Suprapubic skin (tissue), 4 donors: Measurements from ENCODE around the gene HDAC7. TPM values are rescaled to one million over a fixed set of nuclear protein-coding genes. Genes with fewer than 3 reads are reported as not detected.

ENCODE experiments used
- DNase-seq, 2 donors: peaks; one replicate each; pipeline ENCODE4 v3.0.0-alpha.2; 2019; ENCODE audit warnings: low spot score in 2 of 2
- H3K27ac ChIP-seq: fragments of 200-600 bp; sonication (generic); one replicate; pipeline ENCODE4 v1.5.1; 2019
- H3K27me3 ChIP-seq: fragments of 200-600 bp; sonication (generic); one replicate; pipeline ENCODE4 v1.5.1; 2019
- H3K36me3 ChIP-seq: fragments of 200-600 bp; sonication (generic); one replicate; pipeline ENCODE4 v1.5.1; 2019
- H3K4me1 ChIP-seq: fragments of 200-600 bp; sonication (generic); one replicate; pipeline ENCODE4 v1.5.1; 2019
- H3K4me3 ChIP-seq: fragments of 200-600 bp; sonication (generic); one replicate; pipeline ENCODE4 v1.5.1; 2019; ENCODE audit warnings: mild to moderate bottlenecking
- H3K9me3 ChIP-seq: fragments of 200-600 bp; sonication (generic); one replicate; pipeline ENCODE4 v1.5.1; 2019
- CTCF ChIP-seq, 2 donors: fragments of 200-600 bp in 1 of 2; fragments of 450-650 bp in 1 of 2; sonication (generic) in 1 of 2; IDR thresholded peaks; one replicate each; pipeline ENCODE4 v1.5.1; 2016 to 2019; ENCODE audit warnings: antibody characterized with exemption in 2 of 2, mild to moderate bottlenecking in 1 of 2, moderate library complexity in 1 of 2
- EP300 ChIP-seq: sonication (generic); formaldehyde crosslinking; IDR thresholded peaks from one replicate; pipeline ENCODE4 v1.6.1; 2017; ENCODE audit warnings: antibody characterized with exemption
- POLR2A ChIP-seq, 2 donors: fragments of 450-650 bp; IDR thresholded peaks; one replicate each; pipeline ENCODE4 v1.6.1; 2017; ENCODE audit warnings: antibody characterized with exemption in 2 of 2, mild to moderate bottlenecking in 2 of 2, moderate library complexity in 2 of 2
- POLR2AphosphoS5 ChIP-seq, 3 donors: sonication (generic); formaldehyde crosslinking; IDR thresholded peaks; one replicate each; pipeline ENCODE4 v1.6.1; 2017; ENCODE audit warnings: antibody characterized with exemption in 3 of 3
- WGBS: methylation state at CpG from one replicate; pipeline ENCODE4 v1.1.5; 2018; 5-methylcytosine and 5-hydroxymethylcytosine counted together
- total RNA-seq, 4 donors: library from RNA; depleted of rRNA; stranded (reverse); fragments of >200 nt; gene quantifications; one replicate each; pipeline ENCODE4 v1.1.0, GENCODE V29; 2016

HDAC7 gene
- total RNA-seq, 4 donors from 2014 or later: 47.9 to 152 (median 76.2) TPM

- H3K4me3 ChIP-seq: no peak overlapping the region
- H3K4me1 ChIP-seq: peaks cover 19% of the 10 kb centered on the region
- no peaks in the 10 kb centered on the region for H3K27me3 ChIP-seq
- TF ChIP-seq CTCF (IDR thresholded peaks at IDR 0.05) (no peak), POLR2A (IDR thresholded peaks at IDR 0.05) (no peak), EP300 (no peak), POLR2AphosphoS5 (IDR thresholded peaks at IDR 0.05) (no peak)
- H3K36me3 ChIP-seq: peaks cover 80% of the 10 kb centered on the region
- H3K27ac ChIP-seq: no peak overlapping the region
- 91% methylated on average over 15 of the region's 22 CpGs for WGBS
- no peaks in the 10 kb centered on the region for H3K9me3 ChIP-seq
- DNase-seq: no peak
These were observed 23.8 kb downstream of the HDAC7 start for GRCh38 chr12:47795814-47796411.

GRCh38 chr12:47795121-47795813, 24.4 kb downstream of the HDAC7 start:
- Histone ChIP-seq H3K27me3 (no peaks in the 10 kb centered on the region), H3K27ac (no peak overlapping the region), H3K36me3 (peaks cover 86% of the 10 kb centered on the region), H3K4me1 (peaks cover 12% of the 10 kb centered on the region), H3K4me3 (no peak overlapping the region), H3K9me3 (no peaks in the 10 kb centered on the region)
- DNase-seq: no peak
- WGBS: 94% methylated on average over 21 of the region's 21 CpGs
- no peak for TF ChIP-seq EP300
- TF ChIP-seq CTCF (IDR thresholded peaks at IDR 0.05): no peak
- no peak for TF ChIP-seq POLR2A (IDR thresholded peaks at IDR 0.05)
- no peak for TF ChIP-seq POLR2AphosphoS5 (IDR thresholded peaks at IDR 0.05)

GRCh38 chr12:47794679-47795078, 25.0 kb downstream of the HDAC7 start:
- TF ChIP-seq EP300: no peak
- no peak for TF ChIP-seq CTCF (IDR thresholded peaks at IDR 0.05)
- no peak for TF ChIP-seq POLR2A (IDR thresholded peaks at IDR 0.05)
- TF ChIP-seq POLR2AphosphoS5 (IDR thresholded peaks at IDR 0.05): no peak
- Histone ChIP-seq H3K9me3 (no peaks in the 10 kb centered on the region), H3K4me1 (peaks cover 6% of the 10 kb centered on the region), H3K4me3 (no peak overlapping the region), H3K27ac (no peak overlapping the region), H3K27me3 (no peaks in the 10 kb centered on the region), H3K36me3 (peaks cover 92% of the 10 kb centered on the region)
- 100% methylated on average over 2 of the region's 9 CpGs for WGBS
- no peak for DNase-seq

- WGBS: 85% methylated on average over 15 of the region's 15 CpGs
- no peaks in the 10 kb centered on the region for H3K27me3 ChIP-seq
- peaks cover 98% of the 10 kb centered on the region for H3K36me3 ChIP-seq
- H3K9me3 ChIP-seq: no peaks in the 10 kb centered on the region
- H3K4me3 ChIP-seq: no peak overlapping the region
- no peak for TF ChIP-seq POLR2A (IDR thresholded peaks at IDR 0.05)
- TF ChIP-seq EP300: no peak
- no peak for TF ChIP-seq CTCF (IDR thresholded peaks at IDR 0.05)
- no peak for TF ChIP-seq POLR2AphosphoS5 (IDR thresholded peaks at IDR 0.05)
- no peak overlapping the region for H3K27ac ChIP-seq
- DNase-seq: no peak
- H3K4me1 ChIP-seq: peaks cover 3% of the 10 kb centered on the region
These were observed 26.6 kb downstream of the HDAC7 start for GRCh38 chr12:47793015-47793681.

GRCh38 chr12:47791874-47792273, 27.8 kb downstream of the HDAC7 start:
- Histone ChIP-seq H3K4me3 (no peak overlapping the region), H3K9me3 (no peaks in the 10 kb centered on the region), H3K36me3 (peaks cover 98% of the 10 kb centered on the region), H3K4me1 (peaks cover 2% of the 10 kb centered on the region), H3K27me3 (no peaks in the 10 kb centered on the region), H3K27ac (no peak overlapping the region)
- 68% methylated on average over 5 of the region's 16 CpGs for WGBS
- no peak for DNase-seq
- TF ChIP-seq POLR2A (IDR thresholded peaks at IDR 0.05) (no peak), CTCF (IDR thresholded peaks at IDR 0.05) (no peak), POLR2AphosphoS5 (IDR thresholded peaks at IDR 0.05) (no peak), EP300 (no peak)
